Breast epithelium (tissue), 3 donors: Measurements from ENCODE around the gene H2BK1.

Source experiments
- POLR2A ChIP-seq: fragments of 450-650 bp; IDR thresholded peaks from one replicate; pipeline ENCODE4 v1.6.1; 2016; ENCODE audit warnings: antibody characterized with exemption, mild to moderate bottlenecking, moderate library complexity
- TF ChIP-seq, protein P1 (sequence below), 3 donors: fragments of 450-650 bp; IDR thresholded peaks; one replicate each; pipeline ENCODE4 v1.5.1; 2016 to 2017; ENCODE audit warnings: antibody characterized with exemption in 3 of 3, mild to moderate bottlenecking in 3 of 3, moderate library complexity in 3 of 3

DNA sequence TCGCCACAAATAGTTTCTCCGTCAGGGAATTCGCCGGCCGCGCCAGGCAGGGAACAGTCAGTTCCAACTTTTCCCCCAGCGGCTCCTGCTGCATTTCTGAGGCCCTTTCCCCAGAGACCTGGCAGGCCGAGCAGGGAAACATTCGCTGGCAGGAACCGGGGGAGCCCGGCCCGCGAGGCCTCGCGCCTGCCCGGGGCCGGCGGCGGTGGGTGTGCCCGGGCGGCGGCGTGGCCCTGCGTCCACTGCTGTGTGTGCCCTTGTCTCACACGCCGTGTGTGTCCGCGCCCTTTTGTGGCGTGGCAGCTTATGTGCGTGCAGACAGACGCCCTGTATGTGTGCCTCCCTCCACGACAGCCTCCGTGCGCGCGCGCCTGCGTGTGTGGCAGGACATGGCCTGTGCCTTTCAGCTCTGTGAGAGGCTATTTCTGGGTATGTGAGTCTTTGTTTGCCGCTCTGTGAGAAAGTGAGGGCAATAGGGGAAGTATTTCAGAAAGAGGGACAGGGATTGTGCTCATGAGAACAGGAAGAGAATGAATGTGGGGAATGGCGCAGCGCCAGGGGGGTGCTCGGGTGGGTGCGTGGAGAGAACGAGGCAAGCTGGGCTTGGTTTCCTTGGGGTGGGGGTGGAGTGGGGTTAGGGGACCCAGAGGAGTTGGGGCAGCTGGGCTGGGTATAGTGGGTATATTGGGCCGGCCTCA is 38.9 kb upstream of the H2BK1 start:
- TF ChIP-seq, protein P1, sequence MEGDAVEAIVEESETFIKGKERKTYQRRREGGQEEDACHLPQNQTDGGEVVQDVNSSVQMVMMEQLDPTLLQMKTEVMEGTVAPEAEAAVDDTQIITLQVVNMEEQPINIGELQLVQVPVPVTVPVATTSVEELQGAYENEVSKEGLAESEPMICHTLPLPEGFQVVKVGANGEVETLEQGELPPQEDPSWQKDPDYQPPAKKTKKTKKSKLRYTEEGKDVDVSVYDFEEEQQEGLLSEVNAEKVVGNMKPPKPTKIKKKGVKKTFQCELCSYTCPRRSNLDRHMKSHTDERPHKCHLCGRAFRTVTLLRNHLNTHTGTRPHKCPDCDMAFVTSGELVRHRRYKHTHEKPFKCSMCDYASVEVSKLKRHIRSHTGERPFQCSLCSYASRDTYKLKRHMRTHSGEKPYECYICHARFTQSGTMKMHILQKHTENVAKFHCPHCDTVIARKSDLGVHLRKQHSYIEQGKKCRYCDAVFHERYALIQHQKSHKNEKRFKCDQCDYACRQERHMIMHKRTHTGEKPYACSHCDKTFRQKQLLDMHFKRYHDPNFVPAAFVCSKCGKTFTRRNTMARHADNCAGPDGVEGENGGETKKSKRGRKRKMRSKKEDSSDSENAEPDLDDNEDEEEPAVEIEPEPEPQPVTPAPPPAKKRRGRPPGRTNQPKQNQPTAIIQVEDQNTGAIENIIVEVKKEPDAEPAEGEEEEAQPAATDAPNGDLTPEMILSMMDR (IDR thresholded peaks at IDR 0.05), result no peak
- TF ChIP-seq POLR2A, result no peak
